Thyroid gland (tissue), 4 donors: ENCODE data around the gene BTF3.

Experiments used
- POLR2A ChIP-seq, 2 donors: fragments of 450-650 bp; IDR thresholded peaks; one replicate each; pipeline ENCODE4 v1.6.1; 2017; ENCODE audit warnings: antibody characterized with exemption in 2 of 2, mild to moderate bottlenecking in 2 of 2, moderate library complexity in 1 of 2
- TF ChIP-seq, protein P1 (sequence below), 6 experiments: fragments of 200-600 bp in 3 of 6; fragments of 450-650 bp in 3 of 6; sonication (generic) in 3 of 6; IDR thresholded peaks; one replicate each; pipeline ENCODE4 v1.5.1; 2016 to 2019; ENCODE audit warnings: antibody characterized with exemption in 6 of 6, mild to moderate bottlenecking in 2 of 6, inconsistent platforms in 1 of 6, moderate library complexity in 1 of 6

GRCh38 chr5:73528248-73528647 is 30.0 kb downstream of the BTF3 start:
- TF ChIP-seq, protein P1, sequence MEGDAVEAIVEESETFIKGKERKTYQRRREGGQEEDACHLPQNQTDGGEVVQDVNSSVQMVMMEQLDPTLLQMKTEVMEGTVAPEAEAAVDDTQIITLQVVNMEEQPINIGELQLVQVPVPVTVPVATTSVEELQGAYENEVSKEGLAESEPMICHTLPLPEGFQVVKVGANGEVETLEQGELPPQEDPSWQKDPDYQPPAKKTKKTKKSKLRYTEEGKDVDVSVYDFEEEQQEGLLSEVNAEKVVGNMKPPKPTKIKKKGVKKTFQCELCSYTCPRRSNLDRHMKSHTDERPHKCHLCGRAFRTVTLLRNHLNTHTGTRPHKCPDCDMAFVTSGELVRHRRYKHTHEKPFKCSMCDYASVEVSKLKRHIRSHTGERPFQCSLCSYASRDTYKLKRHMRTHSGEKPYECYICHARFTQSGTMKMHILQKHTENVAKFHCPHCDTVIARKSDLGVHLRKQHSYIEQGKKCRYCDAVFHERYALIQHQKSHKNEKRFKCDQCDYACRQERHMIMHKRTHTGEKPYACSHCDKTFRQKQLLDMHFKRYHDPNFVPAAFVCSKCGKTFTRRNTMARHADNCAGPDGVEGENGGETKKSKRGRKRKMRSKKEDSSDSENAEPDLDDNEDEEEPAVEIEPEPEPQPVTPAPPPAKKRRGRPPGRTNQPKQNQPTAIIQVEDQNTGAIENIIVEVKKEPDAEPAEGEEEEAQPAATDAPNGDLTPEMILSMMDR (IDR thresholded peaks at IDR 0.05) = no peak
- no peak for TF ChIP-seq POLR2A (IDR thresholded peaks at IDR 0.05)
